OCI-LY7 (cell line): ENCODE data around the gene FMO2. TPM values are rescaled to one million over a fixed set of nuclear protein-coding genes. Genes with fewer than 3 reads are reported as not detected.

Experiments used
- BruUV-seq: library from RNA; stranded (reverse); fragments of 400-500 nt; replicated peaks from 2 replicates; lab custom pipeline; 2021; lab: Mats Ljungman, UMichigan
- CTCF ChIA-PET: fragments of 300-600 bp; sonication (Branson Sonifier 250); formaldehyde crosslinking; loops from one replicate; lab custom pipeline; 2022; ENCODE audit warnings: antibody characterized with exemption; ENCODE audit not compliant: unreplicated experiment; lab: Charles Lee
- POLR2A ChIA-PET: fragments of 300-600 bp; sonication (Branson Sonifier 250); formaldehyde crosslinking; loops from one replicate; lab custom pipeline; 2022; ENCODE audit warnings: antibody characterized with exemption; lab: Charles Lee
- DNase-seq: peaks from one replicate; pipeline ENCODE4 v3.0.0-alpha.2; 2015; ENCODE audit warnings: low spot score
- H2AFZ ChIP-seq: fragments of 200-600 bp; sonication (generic), shearing (Covaris generic); 2 replicates; pipeline ENCODE4 v1.6.1; 2014; ENCODE audit warnings: mild to moderate bottlenecking, antibody characterized with exemption, low read length, moderate library complexity
- H3K27ac ChIP-seq: fragments of 200-600 bp; sonication (generic); 2 replicates; pipeline ENCODE4 v1.5.1; 2014; ENCODE audit warnings: mixed run types, low read depth, mild to moderate bottlenecking, moderate library complexity, low read length, inconsistent platforms; ENCODE audit not compliant: poor library complexity, severe bottlenecking
- H3K36me3 ChIP-seq: fragments of 200-600 bp; sonication (generic); 2 replicates; pipeline ENCODE4 v1.6.1; 2014; ENCODE audit warnings: mild to moderate bottlenecking, antibody characterized with exemption, low read length, moderate library complexity, mixed read lengths; ENCODE audit not compliant: insufficient read depth
- H3K4me1 ChIP-seq: fragments of 200-600 bp; sonication (generic); 2 replicates; pipeline ENCODE4 v1.5.1; 2014; ENCODE audit warnings: mild to moderate bottlenecking, low read length; ENCODE audit not compliant: insufficient read depth, poor library complexity, severe bottlenecking
- H3K4me2 ChIP-seq: fragments of 200-600 bp; sonication (generic); 2 replicates; pipeline ENCODE4 v1.6.1; 2014; ENCODE audit warnings: mild to moderate bottlenecking, low read length
- H3K4me3 ChIP-seq: fragments of 200-600 bp; sonication (generic); 2 replicates; pipeline ENCODE4 v1.5.1; 2014; ENCODE audit warnings: mild to moderate bottlenecking, low read depth, low read length; ENCODE audit not compliant: poor library complexity, severe bottlenecking
- H3K79me2 ChIP-seq: fragments of 200-600 bp; sonication (generic); 2 replicates; pipeline ENCODE4 v1.6.1; 2016; ENCODE audit warnings: low read depth, mild to moderate bottlenecking, low read length, moderate library complexity, mixed read lengths; ENCODE audit not compliant: insufficient read depth
- H3K9me2 ChIP-seq: fragments of 200-600 bp; sonication (generic); 2 replicates; pipeline ENCODE4 v1.6.1; 2016; ENCODE audit warnings: mild to moderate bottlenecking, low read length, mixed read lengths; ENCODE audit not compliant: insufficient read depth
- H3K9me3 ChIP-seq: fragments of 200-600 bp; sonication (generic); 2 replicates; pipeline ENCODE4 v1.6.1; 2014; ENCODE audit warnings: mild to moderate bottlenecking, mixed run types, low read length, mixed read lengths
- H4K20me1 ChIP-seq: fragments of 200-600 bp; sonication (generic); 2 replicates; pipeline ENCODE4 v1.6.1; 2014; ENCODE audit warnings: mild to moderate bottlenecking, antibody characterized with exemption, low read length, moderate library complexity, mixed read lengths; ENCODE audit not compliant: insufficient read depth
- CTCF ChIP-seq: fragments of 200-600 bp; sonication (generic); conservative IDR thresholded peaks from 2 replicates; pipeline ENCODE4 v1.5.1; 2014; ENCODE audit warnings: mild to moderate bottlenecking, antibody characterized with exemption, low read length, moderate library complexity, mixed read lengths
- EZH2phosphoT487 ChIP-seq: fragments of 200-600 bp; sonication (generic); IDR thresholded peaks from 2 replicates; pipeline ENCODE4 v1.6.1; 2018; ENCODE audit warnings: low read depth, borderline replicate concordance, mild to moderate bottlenecking, mixed run types, antibody characterized with exemption, low read length, moderate library complexity, mixed read lengths
- intact Hi-C: fragments of 100-400 bp; cut with micrococcal nuclease; formaldehyde crosslinking; loops from one replicate; pipeline ENCODE4 v1.10.0; 2022; ENCODE audit not compliant: unreplicated experiment
- total RNA-seq, 2 experiments: library from RNA; depleted of rRNA in 1 of 2; stranded (reverse); fragments of >200 nt in 1 of 2; shearing (Covaris generic) in 1 of 2; gene quantifications; 2 replicates each; pipeline ENCODE4 v1.2.3, GENCODE V29; 2014 to 2022

Gene FMO2
- total RNA-seq, 2 experiments from 2014 or later = not detected

DNA sequence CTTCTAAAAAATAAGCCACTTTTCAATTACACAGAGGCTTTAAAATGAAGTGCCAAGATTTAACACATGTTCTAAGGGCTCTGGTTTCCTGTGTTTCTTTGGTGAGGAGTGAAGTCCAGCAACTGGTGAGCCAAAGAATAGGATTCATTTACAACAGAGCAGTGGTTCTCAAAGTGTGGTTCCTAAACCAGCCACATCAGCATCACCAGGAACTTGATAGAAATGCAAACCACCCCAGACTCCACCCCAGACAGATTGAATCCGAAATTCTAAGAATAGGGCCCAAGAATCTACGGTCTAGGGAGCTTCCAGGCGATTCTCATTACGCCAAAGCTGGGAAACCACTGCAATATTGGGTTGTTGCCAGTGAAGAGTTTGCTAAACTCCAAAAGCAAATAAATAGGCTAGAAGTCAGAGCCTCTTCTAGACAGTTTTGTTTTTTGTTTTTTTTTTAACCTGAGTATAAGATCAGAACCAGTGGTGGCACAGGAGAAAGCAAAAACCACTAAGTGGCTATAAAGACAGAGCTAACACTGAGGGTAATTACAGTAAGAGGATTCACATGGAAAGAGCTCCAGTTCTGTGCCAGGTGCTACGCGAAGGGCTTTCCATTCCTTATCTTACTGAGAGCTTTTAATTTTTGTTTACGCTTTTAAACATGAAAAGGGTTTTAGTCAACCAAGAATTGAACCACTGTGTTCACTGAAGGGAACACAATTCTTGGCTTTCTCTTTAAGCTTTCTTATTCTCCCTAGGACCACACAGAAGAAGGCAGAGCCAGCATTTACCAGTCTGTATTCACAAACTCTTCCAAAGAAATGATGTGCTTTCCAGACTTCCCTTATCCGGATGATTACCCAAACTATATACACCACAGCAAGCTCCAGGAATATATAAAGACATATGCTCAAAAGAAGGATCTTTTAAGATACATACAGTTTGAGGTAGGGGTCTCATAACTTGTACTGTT lies 42.4 kb upstream of the FMO2 start:
- Histone ChIP-seq H3K9me3 (no peaks in the 10 kb centered on the region), H3K27ac (no peak overlapping the region), H3K4me1 (no peaks in the 10 kb centered on the region), H3K9me2 (no peaks in the 10 kb centered on the region), H3K4me3 (no peak overlapping the region), H3K36me3 (no peaks in the 10 kb centered on the region), H2AFZ (no peak overlapping the region), H3K4me2 (no peak overlapping the region), H4K20me1 (no peaks in the 10 kb centered on the region), H3K79me2 (no peaks in the 10 kb centered on the region)
- BruUV-seq = no TSS peak
- ChIA-PET POLR2A (interaction anchor here (0.7 kb wide), 1 partner anchor 26 kb away, joined by 4 read pairs; no protein-coding TSS in a partner anchor), CTCF (no interaction called here)
- TF ChIP-seq CTCF (no peak), EZH2phosphoT487 (no peak)
- intact Hi-C loops = no loop called here
- DNase-seq = no peak

- Histone ChIP-seq H3K4me1 (no peaks in the 10 kb centered on the region), H2AFZ (no peak overlapping the region), H3K27ac (no peak overlapping the region), H3K4me2 (no peak overlapping the region), H3K36me3 (no peaks in the 10 kb centered on the region), H3K9me2 (no peaks in the 10 kb centered on the region), H3K79me2 (no peaks in the 10 kb centered on the region), H4K20me1 (no peaks in the 10 kb centered on the region), H3K9me3 (no peaks in the 10 kb centered on the region), H3K4me3 (no peak overlapping the region)
- DNase-seq = no peak
- TF ChIP-seq CTCF (no peak), EZH2phosphoT487 (no peak)
- ChIA-PET POLR2A (interaction anchor here (0.9 to 1.4 kb wide), 2 partner anchors 8 to 22 kb away, joined by 3 to 4 read pairs; no protein-coding TSS in a partner anchor), CTCF (no interaction called here)
- intact Hi-C loops = no loop called here
- BruUV-seq = no TSS peak
Measured at GRCh38 chr1:171150156-171150555, 34.9 kb upstream of the FMO2 start.

GRCh38 chr1:171152549-171152948 lies 32.6 kb upstream of the FMO2 start:
- H3K36me3 ChIP-seq = no peaks in the 10 kb centered on the region
- TF ChIP-seq EZH2phosphoT487 = no peak
- no peak for TF ChIP-seq CTCF
- H4K20me1 ChIP-seq = no peaks in the 10 kb centered on the region
- no peak overlapping the region for H2AFZ ChIP-seq
- no peaks in the 10 kb centered on the region for H3K9me3 ChIP-seq
- no peak overlapping the region for H3K4me2 ChIP-seq
- BruUV-seq = no TSS peak
- ChIA-PET POLR2A (interaction anchor here (1.0 kb wide), 2 partner anchors 10 to 27 kb away, joined by 3 read pairs; no protein-coding TSS in a partner anchor), CTCF (no interaction called here)
- H3K79me2 ChIP-seq = no peaks in the 10 kb centered on the region
- H3K4me3 ChIP-seq = no peak overlapping the region
- DNase-seq = no peak
- H3K4me1 ChIP-seq = no peaks in the 10 kb centered on the region
- intact Hi-C loops = no loop called here
- H3K9me2 ChIP-seq = no peaks in the 10 kb centered on the region
- H3K27ac ChIP-seq = no peak overlapping the region
